OCI-M2 (cell line): Measurements from ENCODE around the gene ZWINT.

Experiments used
- DNase-seq: peaks from one replicate; lab custom pipeline; 2025; ENCODE audit not compliant: unreplicated experiment; lab: John Stamatoyannopoulos, UW

ZWINT gene

GRCh38 chr10:56360967-56361612 lies at the start of gene ZWINT:
TSS of gene ZWINT (minus strand) at chr10:56361259. CDS start at chr10:56361236, 23 bp downstream.
- no peak for DNase-seq

GRCh38 chr10:56383806-56384205 lies 22.7 kb upstream of the ZWINT start:
- no peak for DNase-seq

- DNase-seq, result no peak
Observed at GRCh38 chr10:56370217-56371113, 9.4 kb upstream of the ZWINT start.

GRCh38 chr10:56360583-56360966 lies 484 bp downstream of the ZWINT start:
- no peak for DNase-seq

GRCh38 chr10:56359837-56360236 lies 1.2 kb downstream of the ZWINT start:
- DNase-seq, result no peak

GRCh38 chr10:56357018-56357417 lies 4.0 kb downstream of the ZWINT start:
- no peak for DNase-seq

DNA sequence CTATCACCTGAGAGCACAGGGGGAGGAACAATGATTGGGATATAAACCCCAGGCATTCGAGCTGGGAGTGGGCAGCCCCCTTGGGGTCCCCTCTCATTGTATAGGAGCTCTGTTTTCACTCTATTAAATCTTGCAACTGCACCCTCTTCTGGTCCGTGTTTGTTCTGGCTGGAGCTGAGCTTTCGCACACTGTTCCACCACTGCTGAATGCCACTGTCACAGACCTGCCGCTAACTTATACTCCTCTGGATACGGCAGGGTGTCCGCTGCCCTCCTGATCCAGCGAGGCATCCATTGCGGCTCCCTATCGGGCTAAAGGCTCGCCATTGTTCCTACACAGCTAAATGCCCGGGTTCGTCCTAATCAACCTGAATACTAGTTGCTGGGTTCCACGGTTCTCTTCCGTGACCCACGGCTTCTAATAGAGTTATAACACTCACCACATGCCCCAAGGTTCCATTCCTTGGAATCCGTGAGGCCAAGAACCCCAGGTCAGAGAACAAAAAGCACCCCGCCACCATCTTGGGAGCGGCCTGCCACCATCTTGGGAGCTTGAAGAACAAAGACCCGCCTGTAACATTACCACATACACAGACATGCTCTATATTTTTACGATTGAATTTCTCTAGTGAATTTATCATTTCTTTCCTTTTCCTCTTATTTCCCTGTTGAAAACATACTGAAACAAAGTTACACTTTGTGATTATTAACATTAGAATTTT lies 9.0 kb downstream of the ZWINT start:
- DNase-seq, result no peak

GRCh38 chr10:56349611-56350010 lies 11.4 kb downstream of the ZWINT start:
- DNase-seq, result no peak

- no peak for DNase-seq
Observed at GRCh38 chr10:56348101-56348500, 13.0 kb downstream of the ZWINT start.

DNA sequence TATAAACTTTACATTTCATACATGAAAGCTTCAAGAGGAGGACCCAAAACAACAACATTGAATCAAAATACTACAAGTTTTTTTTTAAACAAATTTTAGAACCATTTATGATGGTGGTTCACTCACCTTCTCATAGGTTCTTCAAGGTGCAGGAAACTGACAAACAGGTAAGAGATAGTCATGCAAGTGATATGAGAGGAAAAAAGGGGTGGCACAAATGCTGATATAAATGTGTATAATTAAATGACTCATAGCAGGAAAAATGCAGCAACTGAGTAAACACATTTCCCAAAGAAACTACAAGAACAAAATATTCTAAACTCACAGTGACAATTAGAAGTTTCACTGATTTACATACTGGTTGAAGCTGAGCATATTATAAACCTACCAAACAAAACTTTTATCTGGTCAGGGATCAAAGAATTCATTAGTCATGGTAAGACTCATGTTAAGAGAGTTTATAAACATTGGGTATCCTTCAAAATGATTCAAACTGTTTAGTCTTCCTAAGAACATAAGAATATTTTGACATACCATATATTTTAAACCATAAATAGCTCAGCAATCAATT lies 14.1 kb downstream of the ZWINT start:
- no peak for DNase-seq

DNA sequence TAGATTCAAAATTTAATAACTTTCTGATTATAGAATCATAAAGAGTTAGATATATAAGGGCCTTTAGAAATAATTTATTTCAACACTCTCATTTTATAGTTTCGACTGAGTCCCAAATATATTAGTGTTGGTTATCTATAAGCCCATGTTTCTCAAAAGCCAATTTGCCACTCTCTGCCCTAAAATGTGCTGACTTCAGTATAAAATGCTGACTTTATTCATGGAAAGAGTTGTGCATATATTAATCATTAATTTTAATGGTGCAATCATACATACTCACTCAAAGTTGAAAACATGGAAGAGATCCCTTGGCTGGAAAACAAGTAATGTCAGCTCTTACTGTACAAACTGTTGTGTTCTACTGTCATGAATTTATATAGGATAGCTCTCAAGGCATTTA lies 19.4 kb downstream of the ZWINT start:
- DNase-seq, result no peak

GRCh38 chr10:56329961-56330360 lies 31.1 kb downstream of the ZWINT start:
- no peak for DNase-seq

GRCh38 chr10:56327118-56327517 lies 33.9 kb downstream of the ZWINT start:
- DNase-seq, result no peak

GRCh38 chr10:56319386-56319785 lies 41.7 kb downstream of the ZWINT start:
- DNase-seq, result no peak

DNA sequence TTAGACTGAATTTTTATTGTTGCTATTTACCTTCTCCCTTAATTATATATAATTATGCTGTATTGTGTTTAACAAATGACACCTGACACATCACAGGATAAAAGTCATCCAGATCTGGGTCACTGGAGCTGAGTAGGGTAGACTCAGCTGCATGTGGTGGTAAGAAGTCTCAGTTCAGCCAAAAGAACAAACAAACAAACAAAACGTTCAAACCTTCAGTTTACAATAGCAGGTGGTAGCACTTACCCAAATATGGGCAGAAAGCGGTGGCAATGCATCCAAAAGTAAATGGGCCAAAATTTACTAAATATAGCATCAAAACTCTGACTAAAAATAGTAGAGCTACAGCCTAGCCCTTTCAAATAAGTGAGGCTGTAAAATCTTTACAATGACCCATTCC lies 42.2 kb downstream of the ZWINT start:
- no peak for DNase-seq

GRCh38 chr10:56317603-56318002 lies 43.5 kb downstream of the ZWINT start:
- no peak for DNase-seq

- no peak for DNase-seq
Observed at GRCh38 chr10:56316603-56317002, 44.5 kb downstream of the ZWINT start.
